Daoy (cell line): Measurements from ENCODE around the gene TP53. TPM values are rescaled to one million over a fixed set of nuclear protein-coding genes. Genes with fewer than 3 reads are reported as not detected.
"Not testable (repeated sequence)": the region's sequence is repeated elsewhere in the genome, so short reads cannot be mapped to it uniquely, and the experiment has no call there.

Source experiments
- DNase-seq: peaks from one replicate; pipeline ENCODE4 v3.0.0-alpha.2; 2015; ENCODE audit warnings: low read depth
- total RNA-seq: library from RNA; depleted of rRNA; stranded (reverse); fragments of >200 nt; shearing (Covaris generic); gene quantifications from 2 replicates; pipeline ENCODE4 v1.2.3, GENCODE V29; 2014; rRNA removed

The TP53 gene
- total RNA-seq, 1 experiment from 2014 or later: 70.9 TPM

- no peak for DNase-seq
These were observed 55.6 kb downstream of the TP53 start for GRCh38 chr17:7631398-7632380.

DNA sequence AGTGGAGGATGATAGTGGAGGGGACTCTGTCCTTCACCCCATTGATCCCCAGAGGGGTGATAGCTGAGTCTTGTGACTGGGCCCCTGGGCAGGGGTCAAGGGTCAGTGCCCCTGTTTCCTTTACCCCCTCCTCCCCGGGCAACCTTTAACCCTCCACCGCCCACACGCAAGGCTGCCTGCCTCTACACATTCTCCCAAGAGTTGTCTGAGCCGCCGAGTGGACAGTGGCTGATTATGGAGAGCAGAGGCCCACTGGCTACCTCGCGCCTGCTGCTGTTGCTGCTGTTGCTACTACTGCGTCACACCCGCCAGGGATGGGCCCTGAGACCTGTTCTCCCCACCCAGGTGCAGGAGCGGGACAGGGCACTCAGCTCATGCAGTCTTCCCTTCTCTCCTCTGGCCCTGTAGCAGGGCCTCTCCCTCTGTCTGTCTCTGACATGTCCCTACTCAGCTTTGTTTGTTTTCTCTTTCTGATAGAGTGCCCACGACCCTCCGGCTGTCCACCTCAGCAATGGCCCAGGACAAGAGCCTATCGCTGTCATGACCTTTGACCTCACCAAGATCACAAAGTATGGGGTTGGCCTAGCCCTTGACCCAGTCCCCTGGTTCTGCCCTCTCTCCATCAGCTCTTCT lies 57.2 kb downstream of the TP53 start, which contains the start of gene SHBG:
SHBG (plus strand) TSS at position 197 of the 633 bp plus-strand sequence; CDS start at position 235, 38 bp downstream.
- DNase-seq: no peak

GRCh38 chr17:7627250-7628121 lies 59.8 kb downstream of the TP53 start, which contains the start of gene SAT2:
SAT2 (minus strand) TSS chr17:7627821; CDS start chr17:7627635, 186 bp downstream.
- peak; percentile 96 for DNase-seq

DNA sequence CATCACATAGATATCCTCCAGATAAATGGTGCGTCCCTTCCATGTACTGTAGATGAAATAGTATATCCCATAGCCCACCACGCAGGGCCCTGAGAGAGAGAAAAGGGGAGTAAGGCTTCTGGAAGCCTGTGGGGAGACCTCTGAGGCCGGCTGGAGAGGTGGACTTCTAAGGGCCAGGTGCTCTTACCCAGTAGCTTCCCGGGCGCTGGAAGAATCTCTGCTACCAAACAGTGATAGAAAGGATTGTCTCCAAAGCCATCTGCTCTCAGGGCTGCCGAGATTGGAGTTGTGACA lies 60.4 kb downstream of the TP53 start:
- DNase-seq: no peak

DNA sequence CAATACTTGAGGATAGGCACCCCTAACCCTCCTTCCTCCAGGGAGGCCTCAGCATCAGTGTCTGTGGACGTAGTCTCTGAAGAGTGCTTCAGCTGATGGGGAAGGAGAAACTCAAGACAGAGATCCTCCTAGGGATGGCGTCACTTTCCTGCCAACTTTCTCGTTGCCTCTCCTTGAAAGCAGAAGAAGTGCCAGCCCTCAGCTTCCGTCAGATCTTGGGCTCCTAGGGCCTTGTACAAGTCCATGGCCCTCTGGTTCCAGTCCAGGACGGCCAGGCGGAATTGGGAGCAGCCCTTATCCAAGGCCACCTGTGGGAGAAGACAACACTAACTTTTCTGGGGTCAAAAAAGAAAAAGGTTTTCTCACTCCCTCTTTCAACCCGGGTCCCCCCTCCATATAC lies 61.0 kb downstream of the TP53 start:
- DNase-seq: no peak

DNA sequence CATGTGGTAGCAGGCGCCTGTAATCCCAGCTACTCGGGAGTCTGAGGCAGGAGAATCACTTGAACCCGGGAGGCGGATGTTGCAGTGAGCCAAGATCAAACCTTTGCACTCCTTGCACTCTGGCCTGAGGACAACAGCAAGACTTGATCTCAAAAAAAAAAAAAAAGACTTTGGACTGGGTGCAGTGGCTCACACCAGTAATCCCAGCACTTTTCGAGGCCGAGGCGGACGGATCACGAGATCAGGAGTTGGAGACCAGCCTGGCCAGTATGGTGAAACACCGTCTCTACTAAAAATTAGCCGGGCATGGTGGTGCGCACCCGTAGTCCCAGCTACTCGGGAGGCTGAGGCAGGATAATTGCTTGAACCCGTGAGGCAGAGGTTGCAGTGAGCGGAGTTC lies 61.5 kb downstream of the TP53 start:
- not testable (repeated sequence) for DNase-seq

DNA sequence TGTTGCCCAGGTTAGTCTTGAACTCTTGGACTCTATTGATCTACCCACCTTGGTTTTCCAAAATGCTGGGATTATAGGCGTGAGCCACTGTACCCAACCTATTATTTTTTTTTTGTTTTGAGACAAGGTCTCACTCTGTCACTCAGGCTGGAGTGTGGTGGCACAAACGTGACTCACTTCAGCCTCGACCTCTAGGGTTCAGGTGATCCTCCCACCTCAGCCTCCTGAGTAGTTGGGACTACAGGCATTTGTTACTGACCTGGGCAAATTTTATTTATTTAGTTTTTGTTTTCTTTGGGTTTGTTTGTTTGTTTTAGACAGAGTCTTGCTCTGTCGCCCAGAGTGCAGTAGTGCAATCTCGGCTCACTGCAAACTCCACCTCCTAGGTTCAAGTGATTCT lies 63.6 kb downstream of the TP53 start:
- DNase-seq: no peak

GRCh38 chr17:7620835-7621234 lies 66.5 kb downstream of the TP53 start:
- DNase-seq: no peak

DNA sequence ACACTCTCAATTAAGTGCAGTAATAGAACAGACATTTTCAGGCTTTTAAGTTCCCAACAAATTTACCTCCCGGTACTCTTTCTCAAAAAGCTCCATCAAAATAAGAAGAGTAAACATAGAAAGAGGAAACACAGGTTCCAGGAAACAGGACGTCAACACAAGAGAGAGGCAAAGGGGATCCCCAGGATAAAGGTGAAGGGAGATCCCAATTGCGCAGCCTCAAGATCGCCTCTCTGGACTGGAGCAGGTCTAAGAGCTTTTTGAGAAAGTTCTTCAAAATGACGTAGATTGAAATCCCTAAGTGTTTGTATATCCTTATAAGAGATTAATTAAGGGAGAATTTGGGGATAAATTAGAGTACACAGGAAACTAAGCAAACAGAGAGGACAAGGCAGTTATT lies 68.7 kb downstream of the TP53 start:
- DNase-seq: no peak

Other genes starting within 250 kb of the TP53 start
- 1.5 and 3.0 TPM in 2 replicates for gene FGF11, start 248.0 kb downstream of the TP53 start, total RNA-seq
- 7.0 and 8.6 TPM in 2 replicates for gene CHRNB1, start 242.4 kb downstream of the TP53 start, total RNA-seq
- 6.1 and 6.5 TPM in 2 replicates for gene ZBTB4, start 207.9 kb downstream of the TP53 start, total RNA-seq
- 0.06 TPM in 1 of 2 replicates, not detected in the other for gene SLC35G6, start 206.0 kb downstream of the TP53 start, total RNA-seq
- gene POLR2A, start 203.1 kb downstream of the TP53 start, total RNA-seq: 56.2 and 74.4 TPM in 2 replicates
- 1.6 and 6.4 TPM in 2 replicates for gene TNFSF12, start 138.4 kb downstream of the TP53 start, total RNA-seq
- 1.9 TPM in 1 of 2 replicates, not detected in the other for gene TNFSF13, start 128.7 kb downstream of the TP53 start, total RNA-seq
- 92.2 and 104 TPM in 2 replicates for gene SENP3, start 125.6 kb downstream of the TP53 start, total RNA-seq
- 13.8 and 15.0 TPM in 2 replicates for gene CD68, start 107.9 kb downstream of the TP53 start, total RNA-seq
- gene MPDU1, start 103.6 kb downstream of the TP53 start, total RNA-seq: 183 and 266 TPM in 2 replicates
- 0.57 TPM in 1 of 2 replicates, not detected in the other for gene SOX15, start 97.4 kb downstream of the TP53 start, total RNA-seq
- 60.5 and 87.4 TPM in 2 replicates for gene FXR2, start 72.6 kb downstream of the TP53 start, total RNA-seq
- 24.0 and 71.8 TPM in 2 replicates for gene SAT2, start 59.7 kb downstream of the TP53 start, total RNA-seq
- gene SHBG, start 57.4 kb downstream of the TP53 start, total RNA-seq: 0.69 TPM in 1 of 2 replicates, not detected in the other
- gene ATP1B2, start 36.6 kb downstream of the TP53 start, total RNA-seq: not detected in 2 replicates
- gene WRAP53, start 987 bp upstream of the TP53 start, total RNA-seq: 33.7 and 41.4 TPM in 2 replicates
- gene EFNB3, start 17.7 kb upstream of the TP53 start, total RNA-seq: 1.0 and 2.1 TPM in 2 replicates
- under 0.01 TPM in 1 of 2 replicates, not detected in the other for gene DNAH2, start 30.3 kb upstream of the TP53 start, total RNA-seq
- gene KDM6B, start 146.7 kb upstream of the TP53 start, total RNA-seq: 0.11 and 0.60 TPM in 2 replicates
- 0.46 TPM in 1 of 2 replicates, not detected in the other for gene TMEM88, start 167.6 kb upstream of the TP53 start, total RNA-seq
- gene NAA38, start 170.1 kb upstream of the TP53 start, total RNA-seq: 99.2 and 136 TPM in 2 replicates
- 5.5 and 6.7 TPM in 2 replicates for gene CYB5D1, start 170.5 kb upstream of the TP53 start, total RNA-seq
- gene CHD3, start 201.3 kb upstream of the TP53 start, total RNA-seq: 27.5 and 31.8 TPM in 2 replicates
- 0.54 and 1.6 TPM in 2 replicates for gene RNF227, start 228.8 kb upstream of the TP53 start, total RNA-seq
- gene KCNAB3, start 242.4 kb upstream of the TP53 start, total RNA-seq: 0.29 and 2.5 TPM in 2 replicates
- 5.4 and 13.1 TPM in 2 replicates for gene TRAPPC1, start 244.5 kb upstream of the TP53 start, total RNA-seq
- gene CNTROB, start 244.7 kb upstream of the TP53 start, total RNA-seq: 14.9 and 22.0 TPM in 2 replicates